Measurements from ENCODE around the gene SLC7A8. TPM values are rescaled to one million over a fixed set of nuclear protein-coding genes. Genes with fewer than 3 reads are reported as not detected.

Gene SLC7A8
- total RNA-seq, 1 experiment from 2014 or later: 3.8 TPM

DNA sequence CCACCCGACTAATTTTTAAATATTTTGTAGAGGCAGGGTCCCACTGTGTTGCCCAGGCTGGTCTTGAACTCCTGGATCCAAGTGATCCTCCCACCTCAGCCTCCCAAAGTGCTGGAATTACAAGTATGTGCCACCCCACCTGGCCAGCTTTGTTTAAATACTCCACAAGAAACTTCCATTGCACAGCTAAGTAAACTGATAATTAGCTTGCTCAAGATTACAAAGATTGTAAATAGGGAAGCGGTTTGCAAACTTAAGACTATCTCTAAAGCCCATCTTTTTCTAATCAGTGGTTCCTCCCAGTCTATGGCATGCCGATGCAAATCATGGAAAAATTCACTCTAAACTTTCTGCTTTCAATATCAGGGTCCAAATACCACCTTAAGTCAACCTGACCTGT is 9.7 kb downstream of the SLC7A8 start:
- intact Hi-C loops (cut with micrococcal nuclease): no loop called here
- CTCF ChIA-PET: no interaction called here
- no peak for ATAC-seq

GRCh38 chr14:23173031-23173430 is 10.4 kb downstream of the SLC7A8 start:
- Histone ChIP-seq H3K9ac (ENCODE audit: low read length) (no peak overlapping the region), H3K79me2 (ENCODE audit: low read length) (no peaks in the 10 kb centered on the region), H3K4me2 (ENCODE audit: low read length) (no peak overlapping the region), H2AFZ (ENCODE audit: low read length) (no peak overlapping the region), H3K27me3 (ENCODE audit: low read length) (0 out of 2 replicates have a peak, but pooled peaks cover 15% of the 10 kb centered on the region), H3K36me3 (ENCODE audit: low read depth, low read length) (no peaks in the 10 kb centered on the region), H3K4me1 (ENCODE audit: insufficient read depth, low read length) (no peaks in the 10 kb centered on the region), H3K27ac (ENCODE audit: low read length) (no peak overlapping the region), H3K9me3 (ENCODE audit: low read length) (no peaks in the 10 kb centered on the region), H3K4me3 (ENCODE audit: low read length) (no peak overlapping the region), H3K9me2 (replicated peaks; ENCODE audit: low read length) (no peaks in the 10 kb centered on the region), H3F3A (ENCODE audit: low read length, unreplicated experiment) (no peaks in the 10 kb centered on the region), H4K20me1 (ENCODE audit: low read length) (no peaks in the 10 kb centered on the region)
- TF ChIP-seq EZH2phosphoT487 (IDR thresholded peaks at IDR 0.05; ENCODE audit: borderline replicate concordance, low read length) (no peak), EZH2 (IDR thresholded peaks at IDR 0.05; ENCODE audit: low read length, unreplicated experiment) (no peak)
- TF ChIP-seq, protein P1, sequence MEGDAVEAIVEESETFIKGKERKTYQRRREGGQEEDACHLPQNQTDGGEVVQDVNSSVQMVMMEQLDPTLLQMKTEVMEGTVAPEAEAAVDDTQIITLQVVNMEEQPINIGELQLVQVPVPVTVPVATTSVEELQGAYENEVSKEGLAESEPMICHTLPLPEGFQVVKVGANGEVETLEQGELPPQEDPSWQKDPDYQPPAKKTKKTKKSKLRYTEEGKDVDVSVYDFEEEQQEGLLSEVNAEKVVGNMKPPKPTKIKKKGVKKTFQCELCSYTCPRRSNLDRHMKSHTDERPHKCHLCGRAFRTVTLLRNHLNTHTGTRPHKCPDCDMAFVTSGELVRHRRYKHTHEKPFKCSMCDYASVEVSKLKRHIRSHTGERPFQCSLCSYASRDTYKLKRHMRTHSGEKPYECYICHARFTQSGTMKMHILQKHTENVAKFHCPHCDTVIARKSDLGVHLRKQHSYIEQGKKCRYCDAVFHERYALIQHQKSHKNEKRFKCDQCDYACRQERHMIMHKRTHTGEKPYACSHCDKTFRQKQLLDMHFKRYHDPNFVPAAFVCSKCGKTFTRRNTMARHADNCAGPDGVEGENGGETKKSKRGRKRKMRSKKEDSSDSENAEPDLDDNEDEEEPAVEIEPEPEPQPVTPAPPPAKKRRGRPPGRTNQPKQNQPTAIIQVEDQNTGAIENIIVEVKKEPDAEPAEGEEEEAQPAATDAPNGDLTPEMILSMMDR (conservative IDR thresholded peaks at IDR 0.05; ENCODE audit: low read depth, low read length): no peak
- intact Hi-C loops (cut with micrococcal nuclease): no loop called here
- DNase-seq (no peak), ATAC-seq (no peak)
- no TSS peak for BruUV-seq (replicated peaks)
- POLR2A ChIA-PET (ENCODE audit: unreplicated experiment): no interaction called here
- CTCF ChIA-PET: no interaction called here

More for the DNA sequence above, 9.7 kb downstream of the SLC7A8 start:
- Histone ChIP-seq H3K4me2 (ENCODE audit: low read length) (no peak overlapping the region), H3K4me1 (ENCODE audit: insufficient read depth, low read length) (no peaks in the 10 kb centered on the region), H3K9me3 (ENCODE audit: low read length) (no peaks in the 10 kb centered on the region), H3K9ac (ENCODE audit: low read length) (no peak overlapping the region), H3K9me2 (replicated peaks; ENCODE audit: low read length) (no peaks in the 10 kb centered on the region), H2AFZ (ENCODE audit: low read length) (no peak overlapping the region), H3K36me3 (ENCODE audit: low read depth, low read length) (no peaks in the 10 kb centered on the region), H3K27ac (ENCODE audit: low read length) (no peak overlapping the region), H3F3A (ENCODE audit: low read length, unreplicated experiment) (no peaks in the 10 kb centered on the region), H3K27me3 (ENCODE audit: low read length) (0 out of 2 replicates have a peak, but pooled peaks cover 15% of the 10 kb centered on the region), H4K20me1 (ENCODE audit: low read length) (no peaks in the 10 kb centered on the region), H3K4me3 (ENCODE audit: low read length) (no peak overlapping the region), H3K79me2 (ENCODE audit: low read length) (no peaks in the 10 kb centered on the region)
- no peak for DNase-seq
- TF ChIP-seq EZH2 (IDR thresholded peaks at IDR 0.05; ENCODE audit: low read length, unreplicated experiment) (no peak), EZH2phosphoT487 (IDR thresholded peaks at IDR 0.05; ENCODE audit: borderline replicate concordance, low read length) (no peak)
- TF ChIP-seq, protein P1 (conservative IDR thresholded peaks at IDR 0.05; ENCODE audit: low read depth, low read length): no peak
- POLR2A ChIA-PET (ENCODE audit: unreplicated experiment): no interaction called here
- BruUV-seq (replicated peaks): no TSS peak

DNA sequence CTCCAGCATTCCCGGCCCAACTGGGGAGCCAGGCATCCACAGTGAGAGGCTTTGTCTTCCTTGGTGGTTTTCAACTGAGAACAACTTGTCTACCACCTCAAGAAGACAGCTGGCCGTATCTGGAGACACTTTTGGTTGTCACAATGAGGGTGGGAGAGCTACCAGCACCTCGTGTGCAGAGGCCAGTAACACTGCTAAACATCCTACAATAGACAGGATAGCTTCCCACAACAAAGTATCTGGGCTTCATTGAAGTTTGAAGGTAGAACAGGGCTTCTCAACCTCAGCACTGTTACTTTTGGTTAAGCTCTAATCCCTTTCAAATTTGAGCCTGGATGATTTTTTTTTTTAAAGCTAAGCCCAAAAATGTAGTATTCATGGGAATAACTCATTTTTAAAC is 10.9 kb downstream of the SLC7A8 start:
- intact Hi-C loops (cut with micrococcal nuclease): no loop called here
- Histone ChIP-seq H3K4me1 (ENCODE audit: insufficient read depth, low read length) (no peaks in the 10 kb centered on the region), H3K9me3 (ENCODE audit: low read length) (no peaks in the 10 kb centered on the region), H2AFZ (ENCODE audit: low read length) (no peak overlapping the region), H3K27me3 (ENCODE audit: low read length) (0 out of 2 replicates have a peak, but pooled peaks cover 15% of the 10 kb centered on the region), H3K9ac (ENCODE audit: low read length) (no peak overlapping the region), H3K36me3 (ENCODE audit: low read depth, low read length) (no peaks in the 10 kb centered on the region), H3K27ac (ENCODE audit: low read length) (no peak overlapping the region), H4K20me1 (ENCODE audit: low read length) (no peaks in the 10 kb centered on the region), H3K9me2 (replicated peaks; ENCODE audit: low read length) (no peaks in the 10 kb centered on the region), H3K4me2 (ENCODE audit: low read length) (no peak overlapping the region), H3F3A (ENCODE audit: low read length, unreplicated experiment) (no peaks in the 10 kb centered on the region), H3K79me2 (ENCODE audit: low read length) (no peaks in the 10 kb centered on the region), H3K4me3 (ENCODE audit: low read length) (no peak overlapping the region)
- ATAC-seq (no peak), DNase-seq (no peak)
- TF ChIP-seq, protein P1 (conservative IDR thresholded peaks at IDR 0.05; ENCODE audit: low read depth, low read length): no peak
- TF ChIP-seq EZH2 (IDR thresholded peaks at IDR 0.05; ENCODE audit: low read length, unreplicated experiment) (no peak), EZH2phosphoT487 (IDR thresholded peaks at IDR 0.05; ENCODE audit: borderline replicate concordance, low read length) (no peak)
- BruUV-seq (replicated peaks): no TSS peak
- ChIA-PET CTCF (no interaction called here), POLR2A (ENCODE audit: unreplicated experiment) (no interaction called here)

Measured in PC-3 (cell line).